HEK293 (cell line): ENCODE data around the gene ASIC1.

ENCODE experiments used
- CTCF ChIA-PET: fragments of 350-600 bp; formaldehyde crosslinking; extraction: SDS; loops from one replicate; lab custom pipeline; 2021; ENCODE audit warnings: antibody characterized with exemption; lab: Yijun Ruan, JAX
- POLR2A ChIA-PET: fragments of 300-600 bp; formaldehyde crosslinking; extraction: SDS; loops from one replicate; lab custom pipeline; 2020; ENCODE audit warnings: antibody characterized with exemption, inconsistent platforms; lab: Yijun Ruan, JAX
- H3K27ac ChIP-seq: fragments of 200-500 bp; sonication (Bioruptor generic); 2 replicates; pipeline ENCODE4 v1.5.1; 2014; ENCODE audit warnings: low read depth, low read length, control low read depth, inconsistent platforms; ENCODE audit errors: extremely low read depth
- H3K36me3 ChIP-seq, 2 experiments: fragments of 200-500 bp in 1 of 2; sonication (Bioruptor generic) in 1 of 2; 1 replicate in 1 of 2; 2 replicates in 1 of 2; pipeline ENCODE4 v1.5.1; 2014 to 2017; ENCODE audit warnings: inconsistent platforms in 2 of 2, low read length in 2 of 2; ENCODE audit not compliant: control insufficient read depth in 2 of 2, insufficient read depth in 1 of 2
- H3K4me1 ChIP-seq: fragments of 200-500 bp; sonication (Bioruptor generic); 2 replicates; pipeline ENCODE4 v1.5.1; 2014; ENCODE audit warnings: mild to moderate bottlenecking, low read length, inconsistent platforms; ENCODE audit not compliant: control insufficient read depth, insufficient read depth
- H3K4me3 ChIP-seq: 2 replicates; pipeline ENCODE4 v1.5.1; 2011; ENCODE audit warnings: low read depth, mild to moderate bottlenecking, control low read depth, low read length, moderate library complexity
- H3K9me3 ChIP-seq: fragments of 200-500 bp; sonication (Bioruptor generic); 2 replicates; pipeline ENCODE4 v1.5.1; 2014; ENCODE audit warnings: low read depth, low read length, inconsistent platforms; ENCODE audit not compliant: control insufficient read depth, insufficient read depth
- EGR2 ChIP-seq: fragments of 450-650 bp; formaldehyde crosslinking; IDR thresholded peaks from 2 replicates; pipeline ENCODE4 v1.5.1; 2016; ENCODE audit warnings: low read depth, missing biosample characterization, missing genetic modification characterization
- HOXA7 ChIP-seq: sonication (generic); formaldehyde crosslinking; IDR thresholded peaks from 2 replicates; pipeline ENCODE4 v1.8.1; 2022; ENCODE audit warnings: missing genetic modification reagents, borderline replicate concordance
- SCRT2 ChIP-seq: fragments of 450-650 bp; formaldehyde crosslinking; IDR thresholded peaks from 2 replicates; pipeline ENCODE4 v1.5.1; 2016; ENCODE audit warnings: missing biosample characterization, missing genetic modification characterization
- ZFHX2 ChIP-seq: fragments of 450-650 bp; formaldehyde crosslinking; conservative IDR thresholded peaks from 2 replicates; pipeline ENCODE4 v1.5.1; 2016; ENCODE audit warnings: missing biosample characterization, missing genetic modification characterization
- ZNF114 ChIP-seq: fragments of 450-650 bp; formaldehyde crosslinking; IDR thresholded peaks from 2 replicates; pipeline ENCODE4 v1.5.0; 2017; ENCODE audit warnings: missing biosample characterization, missing genetic modification characterization
- ZNF184 ChIP-seq: fragments of 450-650 bp; IDR thresholded peaks from 2 replicates; pipeline ENCODE4 v1.5.1; 2018; ENCODE audit warnings: missing biosample characterization, mild to moderate bottlenecking, missing genetic modification characterization
- ZNF391 ChIP-seq: fragments of 450-650 bp; formaldehyde crosslinking; IDR thresholded peaks from 2 replicates; pipeline ENCODE4 v1.5.1; 2016; ENCODE audit warnings: low read depth, missing biosample characterization, missing genetic modification characterization, borderline replicate concordance
- ZNF394 ChIP-seq: fragments of 450-650 bp; formaldehyde crosslinking; IDR thresholded peaks from 2 replicates; pipeline ENCODE4 v1.5.1; 2016; ENCODE audit warnings: missing biosample characterization, missing genetic modification characterization, mild to moderate bottlenecking, moderate library complexity, borderline replicate concordance
- ZNF426 ChIP-seq: fragments of 450-650 bp; formaldehyde crosslinking; IDR thresholded peaks from 2 replicates; pipeline ENCODE4 v1.5.1; 2017; ENCODE audit warnings: missing biosample characterization, missing genetic modification characterization, mild to moderate bottlenecking, inconsistent platforms, moderate library complexity
- ZNF776 ChIP-seq: fragments of 450-650 bp; formaldehyde crosslinking; IDR thresholded peaks from 2 replicates; pipeline ENCODE4 v1.5.0; 2017; ENCODE audit warnings: missing biosample characterization, missing genetic modification characterization, borderline replicate concordance
- TF ChIP-seq, protein P1 (sequence below): fragments of 450-650 bp; formaldehyde crosslinking; IDR thresholded peaks from 2 replicates; pipeline ENCODE4 v1.5.1; 2016; ENCODE audit warnings: missing biosample characterization, missing genetic modification characterization
- TF ChIP-seq, protein P2 (sequence below): fragments of 450-650 bp; formaldehyde crosslinking; IDR thresholded peaks from 2 replicates; pipeline ENCODE4 v1.5.1; 2016; ENCODE audit warnings: missing biosample characterization, missing genetic modification characterization, borderline replicate concordance
- TF ChIP-seq, protein P3 (sequence below): fragments of 450-650 bp; formaldehyde crosslinking; IDR thresholded peaks from 2 replicates; pipeline ENCODE4 v1.5.1; 2016; ENCODE audit warnings: missing biosample characterization, missing genetic modification characterization, borderline replicate concordance
- TF ChIP-seq, protein P4 (sequence below): fragments of 450-650 bp; formaldehyde crosslinking; IDR thresholded peaks from 2 replicates; pipeline ENCODE4 v1.5.1; 2016; ENCODE audit warnings: missing biosample characterization, missing genetic modification characterization
- TF ChIP-seq, protein P5 (sequence below): fragments of 450-650 bp; formaldehyde crosslinking; optimal IDR thresholded peaks from 2 replicates; pipeline ENCODE3; 2016; ENCODE audit warnings: missing biosample characterization, mild to moderate bottlenecking, missing genetic modification characterization

ASIC1 gene

DNA sequence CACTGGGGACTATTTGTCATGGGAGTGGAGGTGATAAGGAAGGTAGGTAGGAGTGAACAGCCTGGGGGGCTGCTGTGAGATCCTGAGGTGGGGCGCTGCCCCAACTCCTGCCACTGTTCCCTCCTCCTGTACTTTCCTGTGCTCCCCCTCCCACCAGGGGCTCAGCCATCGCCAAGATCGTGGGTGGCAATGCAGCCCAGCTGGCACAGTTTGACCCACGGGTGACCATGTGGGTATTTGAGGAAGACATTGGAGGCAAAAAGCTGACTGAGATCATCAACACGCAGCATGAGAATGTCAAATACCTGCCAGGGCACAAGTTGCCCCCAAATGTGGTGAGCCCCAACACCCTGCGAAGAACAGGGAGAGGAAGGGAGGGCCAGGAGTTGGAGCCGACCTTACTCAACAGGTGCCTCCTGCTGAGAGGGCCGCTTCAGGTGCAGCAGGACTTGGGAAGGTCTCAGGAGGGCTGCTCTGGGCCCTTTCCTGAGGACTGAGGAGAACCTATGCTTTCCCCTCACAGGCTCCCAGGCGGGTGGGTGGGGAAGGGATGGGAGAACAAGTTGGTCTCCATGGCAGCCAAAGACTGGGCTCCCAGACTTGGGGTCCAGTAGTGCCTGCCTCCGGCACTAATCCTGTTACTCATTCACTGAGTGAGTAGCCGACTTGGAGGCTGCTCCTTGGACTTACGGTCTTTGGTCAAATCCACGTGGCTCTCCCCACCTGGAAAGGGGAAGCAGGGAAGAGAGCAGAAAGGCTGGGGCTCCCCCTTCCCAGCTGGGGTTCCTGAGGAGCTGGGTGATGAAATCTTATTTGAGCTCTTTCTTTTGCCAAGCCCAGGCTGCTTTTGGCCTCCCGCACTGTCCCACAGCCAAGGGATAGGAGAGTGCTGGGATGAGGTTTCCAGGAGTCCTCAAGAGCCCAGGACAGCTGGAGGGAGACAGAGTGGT, 47.3 kb downstream of the ASIC1 start:
- TF ChIP-seq ZFHX2 = peak; percentile 49
- TF ChIP-seq SCRT2 (tag by site-specific recombination) = peak; percentile 90
- TF ChIP-seq, protein P1, sequence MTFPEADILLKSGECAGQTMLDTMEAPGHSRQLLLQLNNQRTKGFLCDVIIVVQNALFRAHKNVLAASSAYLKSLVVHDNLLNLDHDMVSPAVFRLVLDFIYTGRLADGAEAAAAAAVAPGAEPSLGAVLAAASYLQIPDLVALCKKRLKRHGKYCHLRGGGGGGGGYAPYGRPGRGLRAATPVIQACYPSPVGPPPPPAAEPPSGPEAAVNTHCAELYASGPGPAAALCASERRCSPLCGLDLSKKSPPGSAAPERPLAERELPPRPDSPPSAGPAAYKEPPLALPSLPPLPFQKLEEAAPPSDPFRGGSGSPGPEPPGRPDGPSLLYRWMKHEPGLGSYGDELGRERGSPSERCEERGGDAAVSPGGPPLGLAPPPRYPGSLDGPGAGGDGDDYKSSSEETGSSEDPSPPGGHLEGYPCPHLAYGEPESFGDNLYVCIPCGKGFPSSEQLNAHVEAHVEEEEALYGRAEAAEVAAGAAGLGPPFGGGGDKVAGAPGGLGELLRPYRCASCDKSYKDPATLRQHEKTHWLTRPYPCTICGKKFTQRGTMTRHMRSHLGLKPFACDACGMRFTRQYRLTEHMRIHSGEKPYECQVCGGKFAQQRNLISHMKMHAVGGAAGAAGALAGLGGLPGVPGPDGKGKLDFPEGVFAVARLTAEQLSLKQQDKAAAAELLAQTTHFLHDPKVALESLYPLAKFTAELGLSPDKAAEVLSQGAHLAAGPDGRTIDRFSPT (tag by site-specific recombination) = 0 out of 2 replicates have a peak, but pooled peaks have one; percentile 18
- TF ChIP-seq, protein P2, sequence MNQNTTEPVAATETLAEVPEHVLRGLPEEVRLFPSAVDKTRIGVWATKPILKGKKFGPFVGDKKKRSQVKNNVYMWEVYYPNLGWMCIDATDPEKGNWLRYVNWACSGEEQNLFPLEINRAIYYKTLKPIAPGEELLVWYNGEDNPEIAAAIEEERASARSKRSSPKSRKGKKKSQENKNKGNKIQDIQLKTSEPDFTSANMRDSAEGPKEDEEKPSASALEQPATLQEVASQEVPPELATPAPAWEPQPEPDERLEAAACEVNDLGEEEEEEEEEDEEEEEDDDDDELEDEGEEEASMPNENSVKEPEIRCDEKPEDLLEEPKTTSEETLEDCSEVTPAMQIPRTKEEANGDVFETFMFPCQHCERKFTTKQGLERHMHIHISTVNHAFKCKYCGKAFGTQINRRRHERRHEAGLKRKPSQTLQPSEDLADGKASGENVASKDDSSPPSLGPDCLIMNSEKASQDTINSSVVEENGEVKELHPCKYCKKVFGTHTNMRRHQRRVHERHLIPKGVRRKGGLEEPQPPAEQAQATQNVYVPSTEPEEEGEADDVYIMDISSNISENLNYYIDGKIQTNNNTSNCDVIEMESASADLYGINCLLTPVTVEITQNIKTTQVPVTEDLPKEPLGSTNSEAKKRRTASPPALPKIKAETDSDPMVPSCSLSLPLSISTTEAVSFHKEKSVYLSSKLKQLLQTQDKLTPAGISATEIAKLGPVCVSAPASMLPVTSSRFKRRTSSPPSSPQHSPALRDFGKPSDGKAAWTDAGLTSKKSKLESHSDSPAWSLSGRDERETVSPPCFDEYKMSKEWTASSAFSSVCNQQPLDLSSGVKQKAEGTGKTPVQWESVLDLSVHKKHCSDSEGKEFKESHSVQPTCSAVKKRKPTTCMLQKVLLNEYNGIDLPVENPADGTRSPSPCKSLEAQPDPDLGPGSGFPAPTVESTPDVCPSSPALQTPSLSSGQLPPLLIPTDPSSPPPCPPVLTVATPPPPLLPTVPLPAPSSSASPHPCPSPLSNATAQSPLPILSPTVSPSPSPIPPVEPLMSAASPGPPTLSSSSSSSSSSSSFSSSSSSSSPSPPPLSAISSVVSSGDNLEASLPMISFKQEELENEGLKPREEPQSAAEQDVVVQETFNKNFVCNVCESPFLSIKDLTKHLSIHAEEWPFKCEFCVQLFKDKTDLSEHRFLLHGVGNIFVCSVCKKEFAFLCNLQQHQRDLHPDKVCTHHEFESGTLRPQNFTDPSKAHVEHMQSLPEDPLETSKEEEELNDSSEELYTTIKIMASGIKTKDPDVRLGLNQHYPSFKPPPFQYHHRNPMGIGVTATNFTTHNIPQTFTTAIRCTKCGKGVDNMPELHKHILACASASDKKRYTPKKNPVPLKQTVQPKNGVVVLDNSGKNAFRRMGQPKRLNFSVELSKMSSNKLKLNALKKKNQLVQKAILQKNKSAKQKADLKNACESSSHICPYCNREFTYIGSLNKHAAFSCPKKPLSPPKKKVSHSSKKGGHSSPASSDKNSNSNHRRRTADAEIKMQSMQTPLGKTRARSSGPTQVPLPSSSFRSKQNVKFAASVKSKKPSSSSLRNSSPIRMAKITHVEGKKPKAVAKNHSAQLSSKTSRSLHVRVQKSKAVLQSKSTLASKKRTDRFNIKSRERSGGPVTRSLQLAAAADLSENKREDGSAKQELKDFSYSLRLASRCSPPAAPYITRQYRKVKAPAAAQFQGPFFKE = no peak
- TF ChIP-seq ZNF776 (tag by site-specific recombination) = no peak
- peak; percentile 13; the same call in 1 of the 2 replicates for TF ChIP-seq EGR2
- Histone ChIP-seq H3K4me3 (no peak overlapping the region), H3K36me3 (peaks cover 0 to 21% of the 10 kb centered on the region in 2 experiments; a peak in 1 of 3 replicates), H3K9me3 (no peaks in the 10 kb centered on the region), H3K4me1 (peaks cover 7% of the 10 kb centered on the region), H3K27ac (no peak overlapping the region)
- POLR2A ChIA-PET = interaction anchor here (0.6 to 3.6 kb wide), 4 partner anchors 7 to 1134 kb away, joined by 5 to 32 read pairs (median 8); partner anchors contain the start of genes COX14 and SMARCD1
- CTCF ChIA-PET = interaction anchor here (0.6 to 2.8 kb wide), 7 partner anchors 16 to 400 kb away, joined by 3 to 18 read pairs (median 7); partner anchors contain the start of gene DIP2B

DNA sequence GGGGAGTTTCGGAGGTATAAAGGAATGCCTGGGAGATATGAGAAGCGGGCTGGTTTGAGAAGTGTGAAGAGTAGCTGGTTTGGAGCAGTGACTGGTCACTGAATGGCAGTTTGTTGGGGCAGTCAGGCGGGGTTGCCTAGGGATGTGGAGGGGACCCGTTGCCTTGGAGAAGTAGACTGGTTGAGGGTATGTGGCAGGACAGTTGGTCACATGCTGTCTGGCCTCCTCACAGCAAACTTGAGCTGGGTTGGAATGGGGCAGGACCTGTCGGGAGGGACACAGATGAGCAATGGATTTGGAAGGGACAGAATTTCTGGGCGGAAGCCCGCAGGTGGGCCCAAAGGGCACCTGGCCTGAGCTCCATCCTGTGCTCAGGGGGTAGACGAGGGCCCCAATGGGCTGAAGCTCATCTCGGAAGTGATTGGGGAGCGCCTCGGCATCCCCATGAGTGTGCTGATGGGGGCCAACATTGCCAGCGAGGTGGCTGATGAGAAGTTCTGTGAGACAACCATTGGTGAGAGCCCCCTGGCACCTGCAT, 48.6 kb downstream of the ASIC1 start:
- ChIA-PET POLR2A (no interaction called here), CTCF (interaction anchor here (0.8 to 2.8 kb wide), 3 partner anchors 18 to 70 kb away, joined by 3 to 18 read pairs (median 5); no protein-coding TSS in a partner anchor)
- Histone ChIP-seq H3K36me3 (peaks cover 0 to 12% of the 10 kb centered on the region in 2 experiments; a peak in 1 of 3 replicates), H3K9me3 (no peaks in the 10 kb centered on the region), H3K27ac (no peak overlapping the region), H3K4me3 (no peak overlapping the region), H3K4me1 (peaks cover 10% of the 10 kb centered on the region)
- no peak for TF ChIP-seq HOXA7 (CRISPR knock-in tag)
- no peak for TF ChIP-seq ZNF114 (tag by site-specific recombination)
- TF ChIP-seq, protein P3, sequence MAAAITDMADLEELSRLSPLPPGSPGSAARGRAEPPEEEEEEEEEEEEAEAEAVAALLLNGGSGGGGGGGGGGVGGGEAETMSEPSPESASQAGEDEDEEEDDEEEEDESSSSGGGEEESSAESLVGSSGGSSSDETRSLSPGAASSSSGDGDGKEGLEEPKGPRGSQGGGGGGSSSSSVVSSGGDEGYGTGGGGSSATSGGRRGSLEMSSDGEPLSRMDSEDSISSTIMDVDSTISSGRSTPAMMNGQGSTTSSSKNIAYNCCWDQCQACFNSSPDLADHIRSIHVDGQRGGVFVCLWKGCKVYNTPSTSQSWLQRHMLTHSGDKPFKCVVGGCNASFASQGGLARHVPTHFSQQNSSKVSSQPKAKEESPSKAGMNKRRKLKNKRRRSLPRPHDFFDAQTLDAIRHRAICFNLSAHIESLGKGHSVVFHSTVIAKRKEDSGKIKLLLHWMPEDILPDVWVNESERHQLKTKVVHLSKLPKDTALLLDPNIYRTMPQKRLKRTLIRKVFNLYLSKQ = no peak
- TF ChIP-seq ZNF394 = no peak
- TF ChIP-seq, protein P4, sequence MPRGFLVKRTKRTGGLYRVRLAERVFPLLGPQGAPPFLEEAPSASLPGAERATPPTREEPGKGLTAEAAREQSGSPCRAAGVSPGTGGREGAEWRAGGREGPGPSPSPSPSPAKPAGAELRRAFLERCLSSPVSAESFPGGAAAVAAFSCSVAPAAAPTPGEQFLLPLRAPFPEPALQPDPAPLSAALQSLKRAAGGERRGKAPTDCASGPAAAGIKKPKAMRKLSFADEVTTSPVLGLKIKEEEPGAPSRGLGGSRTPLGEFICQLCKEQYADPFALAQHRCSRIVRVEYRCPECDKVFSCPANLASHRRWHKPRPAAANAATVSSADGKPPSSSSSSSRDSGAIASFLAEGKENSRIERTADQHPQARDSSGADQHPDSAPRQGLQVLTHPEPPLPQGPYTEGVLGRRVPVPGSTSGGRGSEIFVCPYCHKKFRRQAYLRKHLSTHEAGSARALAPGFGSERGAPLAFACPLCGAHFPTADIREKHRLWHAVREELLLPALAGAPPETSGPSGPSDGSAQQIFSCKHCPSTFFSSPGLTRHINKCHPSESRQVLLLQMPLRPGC (tag by site-specific recombination) = no peak
- TF ChIP-seq, protein P5, sequence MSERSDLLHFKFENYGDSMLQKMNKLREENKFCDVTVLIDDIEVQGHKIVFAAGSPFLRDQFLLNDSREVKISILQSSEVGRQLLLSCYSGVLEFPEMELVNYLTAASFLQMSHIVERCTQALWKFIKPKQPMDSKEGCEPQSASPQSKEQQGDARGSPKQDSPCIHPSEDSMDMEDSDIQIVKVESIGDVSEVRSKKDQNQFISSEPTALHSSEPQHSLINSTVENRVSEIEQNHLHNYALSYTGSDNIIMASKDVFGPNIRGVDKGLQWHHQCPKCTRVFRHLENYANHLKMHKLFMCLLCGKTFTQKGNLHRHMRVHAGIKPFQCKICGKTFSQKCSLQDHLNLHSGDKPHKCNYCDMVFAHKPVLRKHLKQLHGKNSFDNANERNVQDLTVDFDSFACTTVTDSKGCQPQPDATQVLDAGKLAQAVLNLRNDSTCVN (tag by site-specific recombination) = no peak
- no peak for TF ChIP-seq ZNF426
- no peak for TF ChIP-seq ZNF184 (tag by site-specific recombination)
- TF ChIP-seq ZNF391 (tag by site-specific recombination) = no peak
